RCC 7860 (cell line): ENCODE results near the gene FOXO1.

ENCODE experiments used
- DNase-seq: peaks from one replicate; pipeline ENCODE4 v3.0.0-alpha.2; 2015; ENCODE audit warnings: low spot score
- FAIRE-seq: peaks from 2 replicates; lab custom pipeline; 2012; peaks lifted over from hg19 to GRCh38; lab: Jason Lieb, UNC

Gene FOXO1

DNA sequence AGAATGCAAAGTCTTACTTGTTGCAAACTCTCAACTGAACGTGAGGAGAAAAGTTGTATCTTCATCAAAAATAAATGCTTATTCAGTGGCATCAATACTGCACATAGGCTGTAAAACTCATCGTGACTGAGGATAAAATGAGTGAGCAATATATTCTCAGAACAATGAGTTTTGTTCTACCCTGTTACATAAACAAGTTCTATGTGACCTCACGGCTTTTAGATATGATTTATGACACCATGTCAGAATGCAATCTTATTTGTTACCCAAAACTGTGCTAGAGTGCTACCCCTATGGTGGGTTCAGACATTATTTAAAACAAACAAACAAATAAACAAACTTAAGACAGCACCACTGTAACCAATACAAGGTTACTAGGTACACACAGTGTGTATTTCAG lies 55.4 kb downstream of the FOXO1 start:
- no peak for FAIRE-seq

GRCh38 chr13:40609972-40610726 lies 56.3 kb downstream of the FOXO1 start:
- FAIRE-seq = no peak
- no peak for DNase-seq

More for the DNA sequence above, 55.4 kb downstream of the FOXO1 start:
- DNase-seq = no peak

- FAIRE-seq (no peak), DNase-seq (no peak)
These were observed 58.1 kb downstream of the FOXO1 start for GRCh38 chr13:40608308-40608707.

- DNase-seq (no peak), FAIRE-seq (no peak)
These were observed 60.9 kb downstream of the FOXO1 start for GRCh38 chr13:40605573-40605972.

- DNase-seq = no peak
- no peak for FAIRE-seq
These were observed 62.3 kb downstream of the FOXO1 start for GRCh38 chr13:40604135-40604534.

DNA sequence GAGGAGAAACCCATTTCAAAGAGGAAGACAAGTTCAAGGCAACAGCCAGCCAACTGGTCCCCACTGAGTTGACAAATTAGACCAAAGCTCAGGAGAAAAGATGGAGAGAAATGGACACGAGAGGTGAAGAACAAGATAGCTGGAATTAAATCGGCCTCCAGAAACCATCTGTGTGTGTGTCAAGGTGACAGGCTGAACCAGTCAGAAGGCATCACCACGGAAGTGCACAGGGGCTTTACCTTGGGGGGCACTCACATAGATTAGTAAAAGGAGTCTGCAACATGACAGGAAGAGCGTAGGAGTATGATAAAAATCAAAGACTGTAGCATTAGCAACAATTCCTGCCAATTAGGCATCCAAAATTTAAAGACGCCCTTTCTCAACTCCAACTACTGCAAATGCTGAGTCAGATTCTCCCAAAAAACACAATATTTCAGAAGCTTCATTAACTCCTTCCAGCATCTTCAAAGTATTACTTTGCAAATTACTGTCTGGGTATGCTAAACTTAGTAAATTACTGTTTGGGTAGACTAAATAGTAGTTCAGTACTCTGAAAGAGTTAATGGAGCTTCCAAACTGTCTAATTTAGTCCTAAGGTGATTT lies 66.2 kb downstream of the FOXO1 start:
- FAIRE-seq (no peak), DNase-seq (no peak)

DNA sequence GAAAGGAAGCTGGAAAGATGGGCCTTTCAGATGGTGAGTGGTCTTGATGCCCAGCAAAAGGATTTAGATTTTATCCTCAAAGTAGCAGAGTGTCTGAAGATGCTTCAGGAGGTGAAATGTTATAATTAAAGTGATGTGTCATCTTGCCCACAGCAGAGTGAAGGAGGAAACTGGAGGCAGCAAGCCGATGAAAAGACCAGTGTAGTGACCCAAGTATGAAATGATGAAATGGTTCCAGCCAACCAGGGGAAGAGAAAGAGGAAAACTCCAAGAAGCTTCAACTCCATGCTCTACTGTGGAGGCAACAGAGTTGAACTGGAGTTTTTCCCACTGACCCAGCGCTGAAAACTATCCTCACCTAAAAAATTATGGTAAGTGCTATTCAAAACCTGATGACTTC lies 66.7 kb downstream of the FOXO1 start:
- DNase-seq (no peak), FAIRE-seq (no peak)

DNA sequence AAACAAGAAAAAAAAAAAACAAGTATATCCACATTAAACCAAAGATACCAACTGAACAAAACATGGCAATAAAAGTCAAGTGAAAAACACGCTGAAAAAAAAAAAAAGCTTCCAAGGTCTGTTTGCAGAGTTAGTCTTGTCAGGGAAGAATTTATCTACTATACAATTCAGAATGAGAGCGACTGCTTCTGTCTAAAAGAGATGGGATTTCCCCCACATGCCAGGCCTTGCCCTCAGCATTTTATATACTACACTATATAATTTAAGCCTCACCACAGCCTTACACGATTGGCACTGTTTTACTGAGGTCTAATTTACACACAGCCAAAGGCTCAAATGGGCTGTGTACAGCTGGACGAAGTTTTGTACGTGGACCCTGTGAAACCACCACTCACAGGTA lies 67.3 kb downstream of the FOXO1 start:
- no peak for FAIRE-seq

GRCh38 chr13:40598569-40598968 lies 67.9 kb downstream of the FOXO1 start:
- FAIRE-seq (no peak), DNase-seq (no peak)

More for the DNA sequence above, 67.3 kb downstream of the FOXO1 start:
- no peak for DNase-seq

DNA sequence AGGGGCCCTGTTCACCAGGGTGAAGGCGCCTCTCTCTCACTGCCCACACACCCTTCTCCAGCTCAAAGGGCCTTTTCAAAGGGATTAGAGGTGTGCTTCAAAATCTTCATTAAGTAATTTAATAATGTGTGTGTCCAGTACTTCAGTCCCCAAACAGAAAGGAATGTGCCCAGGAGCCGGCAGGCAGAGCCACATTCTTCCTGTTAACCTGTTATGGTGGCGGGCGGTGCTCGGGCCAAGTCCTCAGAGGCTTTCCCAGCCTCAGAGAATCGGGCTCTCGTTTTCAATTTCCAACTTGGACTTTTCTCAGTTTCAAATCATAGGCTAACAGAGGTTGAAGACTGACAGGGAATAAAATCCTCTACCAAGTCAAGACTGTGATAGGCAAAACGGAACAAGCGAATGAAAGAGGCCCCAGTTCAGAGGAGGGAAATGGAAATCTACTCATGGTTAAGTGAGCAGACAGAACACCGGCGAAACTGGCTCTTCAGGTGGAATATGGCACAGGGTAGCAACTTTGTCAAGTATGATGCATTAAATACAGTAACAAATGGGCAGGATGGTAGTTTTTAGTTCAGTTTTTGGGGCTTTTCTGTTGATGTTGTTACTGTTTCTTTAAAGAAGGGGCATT lies 68.6 kb downstream of the FOXO1 start:
- FAIRE-seq (no peak), DNase-seq (no peak)

DNA sequence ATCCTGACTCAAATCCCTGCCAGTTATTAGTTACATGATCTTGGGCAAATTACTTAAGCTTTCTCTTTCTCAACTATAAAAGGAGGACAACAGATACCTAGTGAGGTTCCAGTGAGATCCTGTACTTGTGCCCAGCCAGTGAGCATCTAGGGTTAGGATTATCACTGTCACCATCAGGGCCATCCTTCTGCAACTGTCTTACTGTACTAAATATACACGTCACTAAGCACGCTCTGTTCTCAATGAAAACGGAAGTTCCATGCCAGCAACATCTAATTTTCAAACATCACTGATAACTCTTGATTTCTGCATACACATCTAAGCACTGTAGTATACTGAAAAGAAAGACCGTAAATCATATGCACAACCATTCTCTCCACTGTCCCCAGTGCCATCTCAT lies 70.0 kb downstream of the FOXO1 start:
- FAIRE-seq = no peak
- DNase-seq = no peak

- FAIRE-seq (no peak), DNase-seq (no peak)
These were observed 70.7 kb downstream of the FOXO1 start for GRCh38 chr13:40595693-40596092.

- DNase-seq = no peak
- FAIRE-seq = no peak
These were observed 74.4 kb downstream of the FOXO1 start for GRCh38 chr13:40592035-40592434.

DNA sequence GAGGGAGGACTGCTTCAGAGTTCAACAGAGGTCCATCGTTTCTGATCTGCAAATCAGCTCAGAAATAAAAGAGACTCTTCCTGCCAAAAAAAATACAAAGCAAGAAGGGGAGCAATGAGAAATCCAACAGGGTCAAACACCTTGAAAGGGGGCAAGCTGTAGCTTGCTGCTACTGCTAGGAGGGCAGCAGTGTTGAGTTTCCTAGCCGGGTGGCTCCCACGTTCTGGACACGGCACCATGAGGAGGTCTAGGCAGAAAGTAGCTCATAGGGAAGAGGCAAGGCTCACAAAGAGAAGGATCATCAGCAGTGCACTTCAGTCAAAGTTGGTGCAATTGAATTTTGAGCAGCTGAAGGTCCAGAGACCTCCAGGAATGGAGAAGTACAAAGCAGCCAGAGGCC lies 75.3 kb downstream of the FOXO1 start:
- DNase-seq = no peak
- no peak for FAIRE-seq

DNA sequence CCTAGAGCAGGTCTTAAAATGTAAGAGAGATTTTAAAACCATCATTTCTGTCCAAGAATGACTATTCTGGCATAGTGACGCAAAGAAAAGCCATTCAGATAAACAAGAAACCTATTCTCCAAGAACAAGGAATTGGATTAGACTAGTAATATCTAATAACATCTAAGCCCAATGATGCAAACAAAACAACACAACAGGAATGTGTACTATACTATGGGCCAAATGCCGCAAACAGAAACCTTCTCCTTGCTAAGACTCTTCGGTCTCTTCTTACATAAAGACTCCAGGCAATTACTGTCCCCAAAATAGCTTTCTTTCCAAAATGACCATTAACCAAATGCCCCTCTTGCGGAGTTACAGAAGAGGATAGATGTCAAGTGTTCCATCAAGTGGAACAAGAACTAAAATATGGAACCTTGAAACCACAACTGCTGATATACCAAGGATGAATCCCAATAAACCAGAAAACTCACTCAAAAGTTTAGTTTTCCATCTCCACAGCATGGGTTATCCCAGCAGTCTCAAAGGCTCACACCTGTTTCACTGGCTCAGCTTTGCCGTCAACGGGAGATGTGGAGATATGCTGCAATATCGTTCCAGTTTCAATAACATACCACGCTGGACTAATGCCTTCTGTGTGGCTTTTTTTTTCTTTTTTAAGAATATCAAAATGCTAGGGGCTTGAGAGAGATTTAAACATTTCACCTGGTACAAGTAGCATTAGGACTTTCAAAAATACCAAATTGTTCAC lies 76.2 kb downstream of the FOXO1 start:
- DNase-seq (no peak), FAIRE-seq (no peak)

DNA sequence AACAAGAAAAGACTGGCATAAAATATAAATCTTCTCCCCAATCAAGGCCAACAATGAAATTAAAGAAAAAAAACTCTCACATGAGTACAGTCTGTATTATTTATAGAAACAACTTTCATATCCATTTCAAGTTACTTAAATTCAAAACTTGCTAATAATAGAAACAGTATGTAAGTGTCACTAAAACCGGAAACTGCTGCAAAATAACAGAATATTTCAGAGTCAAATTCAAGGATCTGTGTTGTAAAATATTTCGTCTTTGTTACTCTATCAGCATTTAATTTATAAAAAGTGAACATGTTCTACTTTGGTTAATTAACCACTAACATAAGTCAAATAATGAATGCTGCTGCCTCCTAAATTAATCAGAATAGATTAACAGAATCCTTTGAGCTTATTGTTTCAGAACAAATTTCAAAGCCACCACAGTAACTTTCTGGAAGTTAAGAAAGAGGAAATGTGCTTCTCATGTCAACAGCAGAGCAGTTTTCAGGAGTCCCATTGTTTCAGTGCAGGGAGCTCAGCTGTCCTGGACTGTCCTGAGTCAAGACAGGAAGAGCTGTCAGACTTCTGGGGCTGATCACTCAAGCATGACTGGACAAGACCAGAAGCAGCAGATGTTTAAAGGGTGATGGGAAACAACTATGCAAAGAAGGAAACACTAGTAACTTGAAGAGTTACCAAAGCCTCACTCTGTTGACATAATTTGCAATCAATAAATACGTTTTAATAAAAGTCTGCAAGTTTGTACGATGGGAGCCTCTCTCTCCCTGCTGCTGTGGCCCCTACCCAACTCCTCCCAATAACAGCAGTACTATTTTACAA lies 76.9 kb downstream of the FOXO1 start:
- peak; percentile 58 for DNase-seq
- peak; percentile 48 for FAIRE-seq

DNA sequence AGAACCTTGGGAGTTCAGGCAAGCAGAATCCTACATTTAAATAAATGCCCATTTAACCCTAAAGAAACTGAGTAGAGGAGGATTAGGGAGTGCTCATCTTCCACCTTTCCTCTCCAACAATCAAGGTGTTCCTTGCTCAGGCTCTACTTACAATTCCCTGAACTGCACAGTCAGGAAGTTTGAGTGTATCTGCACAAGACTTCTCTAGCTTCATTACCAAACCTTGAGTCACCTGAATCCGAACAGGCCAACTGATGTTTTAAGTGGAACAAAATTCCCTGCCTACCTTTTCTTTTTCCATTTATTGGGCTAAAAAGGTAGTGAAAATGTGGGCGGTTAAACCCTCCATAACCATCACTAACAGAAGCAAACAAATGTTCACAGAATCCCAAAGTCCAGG lies 78.3 kb downstream of the FOXO1 start:
- DNase-seq (no peak), FAIRE-seq (no peak)

- no peak for DNase-seq
- no peak for FAIRE-seq
These were observed 79.4 kb downstream of the FOXO1 start for GRCh38 chr13:40586886-40587565.

DNA sequence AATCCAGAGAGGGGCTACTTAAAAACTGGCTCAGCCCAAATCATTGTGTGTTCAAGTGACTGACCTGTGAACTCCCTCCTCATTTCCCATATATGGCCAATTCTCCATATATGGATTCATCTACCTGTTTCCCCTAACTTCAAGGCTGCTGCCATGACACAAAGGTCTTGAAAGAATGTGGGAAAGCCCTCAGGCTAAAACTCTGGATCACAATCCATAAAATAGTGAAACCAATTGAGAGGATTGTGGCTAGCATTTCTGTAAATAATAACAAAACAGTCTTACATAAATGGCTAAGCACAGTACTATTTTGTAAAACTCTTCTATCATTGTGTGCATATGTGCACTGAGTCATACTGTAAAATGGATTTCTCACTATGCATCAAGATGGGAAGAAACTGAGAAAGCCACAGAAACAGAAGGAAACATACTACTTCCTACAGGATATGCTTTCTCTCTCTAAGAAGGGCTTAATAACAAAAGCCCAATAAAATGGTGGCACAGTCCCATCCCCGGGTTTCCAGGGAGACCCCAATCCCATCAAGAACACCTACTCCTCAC lies 80.5 kb downstream of the FOXO1 start:
- no peak for DNase-seq
- FAIRE-seq = no peak

GRCh38 chr13:40583738-40584137 lies 82.7 kb downstream of the FOXO1 start:
- FAIRE-seq (no peak), DNase-seq (no peak)
